HG02642 (cell line): Measurements from ENCODE around the gene PHLDA2.
A peak's percentile ranks its signal among the peaks of the same experiment; 100 is the strongest.

ENCODE experiments used
- ATAC-seq: cut with Tn5 transposase; IDR thresholded peaks from one replicate; pipeline ENCODE4 v1.9.1; 2021; ENCODE audit warnings: mild to moderate bottlenecking; ENCODE audit not compliant: unreplicated experiment, poor library complexity

The PHLDA2 gene

GRCh38 chr11:2901196-2901796 lies 27.9 kb downstream of the PHLDA2 start:
- no peak for ATAC-seq

- no peak for ATAC-seq
Measured at GRCh38 chr11:2899080-2899783, 30.0 kb downstream of the PHLDA2 start.

GRCh38 chr11:2898366-2899079 lies 30.7 kb downstream of the PHLDA2 start:
- ATAC-seq = no peak

- no peak for ATAC-seq
Measured at GRCh38 chr11:2897048-2897447, 32.2 kb downstream of the PHLDA2 start.

GRCh38 chr11:2896047-2896446 lies 33.2 kb downstream of the PHLDA2 start:
- ATAC-seq = no peak

- no peak for ATAC-seq
Measured at GRCh38 chr11:2893935-2894334, 35.3 kb downstream of the PHLDA2 start.

GRCh38 chr11:2892967-2893528 lies 36.2 kb downstream of the PHLDA2 start:
- no peak for ATAC-seq

GRCh38 chr11:2892215-2892966 lies 36.8 kb downstream of the PHLDA2 start:
- no peak for ATAC-seq

- no peak for ATAC-seq
Measured at GRCh38 chr11:2891326-2892214, 37.6 kb downstream of the PHLDA2 start.

- no peak for ATAC-seq
Measured at GRCh38 chr11:2890466-2891294, 38.5 kb downstream of the PHLDA2 start.

- no peak for ATAC-seq
Measured at GRCh38 chr11:2889362-2890273, 39.6 kb downstream of the PHLDA2 start.

GRCh38 chr11:2888266-2888968 lies 40.8 kb downstream of the PHLDA2 start:
- ATAC-seq = no peak

GRCh38 chr11:2887515-2888195 lies 41.6 kb downstream of the PHLDA2 start:
- ATAC-seq = no peak

GRCh38 chr11:2886936-2887335 lies 42.3 kb downstream of the PHLDA2 start:
- ATAC-seq = no peak

GRCh38 chr11:2886191-2886894 lies 42.9 kb downstream of the PHLDA2 start:
- ATAC-seq = peak; percentile 14

GRCh38 chr11:2885678-2886081 lies 43.5 kb downstream of the PHLDA2 start, which contains the start of gene CDKN1C:
TSS of gene CDKN1C (minus strand) at chr11:2885775. CDS start at chr11:2885456, 319 bp downstream.
- peak; percentile 76 for ATAC-seq
